ENCODE measurements around the gene GRK5.

DNA sequence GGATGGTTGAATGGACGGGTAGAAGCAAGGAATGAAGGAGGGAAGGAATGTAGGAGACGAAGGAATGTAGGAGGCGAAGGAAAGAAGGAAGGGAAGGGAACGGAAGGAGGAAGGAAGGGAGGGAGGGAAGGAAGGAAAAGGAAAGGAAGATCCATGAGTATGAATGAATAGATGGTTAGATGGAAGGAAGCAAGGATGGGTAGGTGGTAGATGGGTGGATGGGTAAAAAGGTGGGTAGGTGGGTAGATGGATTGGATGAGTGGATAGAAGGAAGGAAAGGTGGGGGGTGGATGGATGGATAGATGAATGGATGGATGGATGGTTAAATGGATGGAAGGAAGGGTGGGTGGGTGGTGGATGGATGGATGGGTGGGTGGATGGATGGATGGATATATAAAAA lies 257.7 kb downstream of the GRK5 start:
- no peak for TF ChIP-seq EZH2 (IDR thresholded peaks at IDR 0.05)
- TF ChIP-seq, protein P1, sequence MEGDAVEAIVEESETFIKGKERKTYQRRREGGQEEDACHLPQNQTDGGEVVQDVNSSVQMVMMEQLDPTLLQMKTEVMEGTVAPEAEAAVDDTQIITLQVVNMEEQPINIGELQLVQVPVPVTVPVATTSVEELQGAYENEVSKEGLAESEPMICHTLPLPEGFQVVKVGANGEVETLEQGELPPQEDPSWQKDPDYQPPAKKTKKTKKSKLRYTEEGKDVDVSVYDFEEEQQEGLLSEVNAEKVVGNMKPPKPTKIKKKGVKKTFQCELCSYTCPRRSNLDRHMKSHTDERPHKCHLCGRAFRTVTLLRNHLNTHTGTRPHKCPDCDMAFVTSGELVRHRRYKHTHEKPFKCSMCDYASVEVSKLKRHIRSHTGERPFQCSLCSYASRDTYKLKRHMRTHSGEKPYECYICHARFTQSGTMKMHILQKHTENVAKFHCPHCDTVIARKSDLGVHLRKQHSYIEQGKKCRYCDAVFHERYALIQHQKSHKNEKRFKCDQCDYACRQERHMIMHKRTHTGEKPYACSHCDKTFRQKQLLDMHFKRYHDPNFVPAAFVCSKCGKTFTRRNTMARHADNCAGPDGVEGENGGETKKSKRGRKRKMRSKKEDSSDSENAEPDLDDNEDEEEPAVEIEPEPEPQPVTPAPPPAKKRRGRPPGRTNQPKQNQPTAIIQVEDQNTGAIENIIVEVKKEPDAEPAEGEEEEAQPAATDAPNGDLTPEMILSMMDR (IDR thresholded peaks at IDR 0.05): no peak
